PC-3 (cell line): Measurements from ENCODE around the gene LRRC40.

Experiments used
- CTCF ChIP-seq: fragments of 300-600 bp; sonication (generic); conservative IDR thresholded peaks from 2 replicates; pipeline ENCODE4 v1.5.1; 2017; ENCODE audit warnings: antibody characterized with exemption, low read depth, mild to moderate bottlenecking, low read length
- EZH2 ChIP-seq: fragments of 300-600 bp; sonication (generic); IDR thresholded peaks from one replicate; pipeline ENCODE4 v1.6.1; 2017; ENCODE audit warnings: antibody characterized with exemption, mild to moderate bottlenecking, low read length; ENCODE audit not compliant: unreplicated experiment

- TF ChIP-seq CTCF (no peak), EZH2 (no peak)
Observed at GRCh38 chr1:70194601-70195000, 10.8 kb downstream of the LRRC40 start.
